ENCODE measurements around the gene C2orf49.
A peak's percentile ranks its signal among the peaks of the same experiment; 100 is the strongest.

The C2orf49 gene

DNA sequence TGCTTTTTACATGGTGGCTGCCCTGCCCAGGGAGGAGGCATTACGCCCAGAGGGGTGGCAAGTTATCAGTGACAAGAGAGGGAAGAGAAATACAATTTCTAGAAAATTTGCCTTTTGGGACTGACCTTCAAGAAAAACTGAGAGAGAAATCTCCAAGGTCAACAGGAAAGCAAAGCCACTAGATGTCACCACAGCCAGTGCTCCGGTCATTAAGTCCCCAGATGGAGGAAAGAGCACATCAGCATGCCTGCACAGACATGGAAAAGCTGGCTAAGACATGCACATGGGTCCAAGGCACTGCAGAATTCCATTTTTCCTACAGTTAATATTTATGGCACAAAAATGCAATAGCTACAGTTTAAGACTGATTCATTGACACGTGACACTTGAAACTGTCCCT, 40.5 kb downstream of the C2orf49 start:
- no peak for DNase-seq (ENCODE audit: extremely low read depth, low read depth)
- TF ChIP-seq, protein P1, sequence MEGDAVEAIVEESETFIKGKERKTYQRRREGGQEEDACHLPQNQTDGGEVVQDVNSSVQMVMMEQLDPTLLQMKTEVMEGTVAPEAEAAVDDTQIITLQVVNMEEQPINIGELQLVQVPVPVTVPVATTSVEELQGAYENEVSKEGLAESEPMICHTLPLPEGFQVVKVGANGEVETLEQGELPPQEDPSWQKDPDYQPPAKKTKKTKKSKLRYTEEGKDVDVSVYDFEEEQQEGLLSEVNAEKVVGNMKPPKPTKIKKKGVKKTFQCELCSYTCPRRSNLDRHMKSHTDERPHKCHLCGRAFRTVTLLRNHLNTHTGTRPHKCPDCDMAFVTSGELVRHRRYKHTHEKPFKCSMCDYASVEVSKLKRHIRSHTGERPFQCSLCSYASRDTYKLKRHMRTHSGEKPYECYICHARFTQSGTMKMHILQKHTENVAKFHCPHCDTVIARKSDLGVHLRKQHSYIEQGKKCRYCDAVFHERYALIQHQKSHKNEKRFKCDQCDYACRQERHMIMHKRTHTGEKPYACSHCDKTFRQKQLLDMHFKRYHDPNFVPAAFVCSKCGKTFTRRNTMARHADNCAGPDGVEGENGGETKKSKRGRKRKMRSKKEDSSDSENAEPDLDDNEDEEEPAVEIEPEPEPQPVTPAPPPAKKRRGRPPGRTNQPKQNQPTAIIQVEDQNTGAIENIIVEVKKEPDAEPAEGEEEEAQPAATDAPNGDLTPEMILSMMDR (IDR thresholded peaks at IDR 0.05; ENCODE audit: low read depth, low read length), result peak; percentile 1; the same call in 1 of the 2 replicates

DNA sequence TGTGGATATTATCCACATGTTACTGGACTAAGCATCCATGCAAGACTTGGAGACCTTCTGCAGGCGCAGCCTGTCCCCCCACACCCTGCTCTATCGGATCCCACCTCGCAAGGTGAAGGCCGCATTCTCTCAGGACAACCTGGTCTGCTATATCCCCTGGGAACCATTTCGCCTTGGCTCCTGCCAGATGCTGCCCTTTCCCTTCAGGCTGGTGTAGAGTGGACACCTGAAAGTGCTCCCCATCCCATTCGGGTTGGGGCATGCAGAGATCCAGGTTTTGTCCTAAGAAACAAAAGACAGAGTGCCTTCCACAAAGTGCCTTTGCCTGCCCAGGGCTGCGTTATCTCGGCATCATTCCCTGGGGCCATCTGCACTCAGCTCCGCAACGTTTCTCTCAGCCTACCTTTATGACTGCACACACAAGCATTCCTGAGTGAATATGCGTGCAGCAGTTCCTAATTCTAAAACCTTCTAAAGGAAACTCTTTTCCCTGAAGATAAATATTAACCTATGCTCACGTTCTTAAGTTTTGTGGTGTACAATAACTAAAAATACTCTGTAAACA, 41.0 kb downstream of the C2orf49 start:
- DNase-seq (ENCODE audit: extremely low read depth, low read depth), result no peak

DNA sequence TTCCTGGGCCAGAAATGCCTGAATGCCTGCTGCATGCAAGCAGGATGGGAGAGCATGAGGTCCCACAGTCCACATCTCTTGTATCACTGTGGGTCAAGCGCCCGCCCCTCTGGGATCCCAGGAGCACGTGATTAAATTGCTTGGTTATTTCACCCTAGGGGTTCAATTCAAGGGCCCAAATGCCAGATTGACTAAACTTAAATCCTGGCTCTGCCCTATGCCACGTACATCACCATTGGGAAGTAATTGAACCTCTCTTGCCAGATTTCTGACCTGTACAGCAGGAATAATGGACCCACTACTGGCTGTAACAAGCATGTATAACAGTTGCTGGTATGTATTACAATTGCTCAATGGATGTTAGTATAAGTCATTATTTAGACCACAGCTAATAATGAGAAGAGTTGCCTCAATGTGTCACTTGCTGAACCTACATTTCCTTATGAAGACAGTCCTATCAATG, 41.6 kb downstream of the C2orf49 start:
- no peak for DNase-seq (ENCODE audit: extremely low read depth, low read depth)
- TF ChIP-seq, protein P1 (IDR thresholded peaks at IDR 0.05; ENCODE audit: low read depth, low read length), result no peak

More for the DNA sequence above, 41.0 kb downstream of the C2orf49 start:
- TF ChIP-seq, protein P1 (IDR thresholded peaks at IDR 0.05; ENCODE audit: low read depth, low read length), result no peak

DNA sequence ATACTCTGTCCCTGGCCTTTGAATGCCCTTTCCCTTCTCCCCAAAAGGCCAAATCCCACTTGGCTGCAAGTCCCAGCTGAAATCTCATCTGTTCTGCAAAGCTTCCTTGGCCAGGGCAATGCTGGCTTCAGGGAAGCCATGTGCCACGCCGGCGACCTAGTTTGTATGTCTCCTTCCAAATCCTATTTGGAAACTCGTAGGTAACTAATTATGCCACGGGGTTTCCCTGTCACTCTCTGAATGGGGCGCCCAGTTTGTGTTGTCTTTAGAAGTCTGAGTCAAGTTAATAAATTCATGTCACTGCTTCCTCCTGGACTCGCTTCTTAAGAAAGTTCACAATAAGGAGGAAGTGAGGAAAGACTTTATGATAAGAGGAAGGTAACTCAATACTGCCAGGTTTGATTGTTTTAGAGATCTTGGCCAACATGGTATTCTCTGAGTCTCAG, 42.4 kb downstream of the C2orf49 start:
- no peak for DNase-seq (ENCODE audit: extremely low read depth, low read depth)
- TF ChIP-seq, protein P1 (IDR thresholded peaks at IDR 0.05; ENCODE audit: low read depth, low read length), result no peak

DNA sequence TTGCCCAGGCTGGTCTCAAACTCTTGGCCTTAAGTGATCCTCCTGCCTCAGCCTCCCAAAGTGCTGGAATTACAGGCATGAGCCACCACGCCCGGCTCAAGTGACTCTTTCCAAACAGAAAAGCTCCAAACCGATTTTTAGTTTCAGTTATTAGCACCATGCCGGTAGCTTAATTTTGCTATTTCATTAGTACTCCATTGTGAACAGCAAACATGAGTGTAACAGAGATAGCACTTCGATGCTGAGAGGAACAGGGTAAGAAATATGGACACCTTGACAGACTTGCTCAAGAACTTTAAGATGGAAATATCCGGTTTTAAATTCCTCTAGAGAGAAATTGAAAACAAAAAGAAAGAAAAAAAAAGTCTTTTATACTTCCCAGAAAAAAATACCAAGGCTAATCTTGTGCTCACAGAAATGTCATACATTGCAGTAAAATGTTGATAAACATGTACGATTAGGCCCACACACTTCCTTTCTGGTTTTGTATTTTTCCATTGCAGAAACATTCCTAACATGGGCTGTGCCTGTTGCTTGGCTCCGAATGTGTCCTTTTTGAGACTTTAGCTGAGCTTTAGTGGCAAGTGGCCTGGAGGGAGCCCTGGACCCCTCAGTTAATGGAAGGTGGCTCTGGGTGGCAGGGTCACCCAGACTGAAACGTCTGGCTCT, 43.2 kb downstream of the C2orf49 start:
- TF ChIP-seq, protein P1 (IDR thresholded peaks at IDR 0.05; ENCODE audit: low read depth, low read length), result no peak
- no peak for DNase-seq (ENCODE audit: extremely low read depth, low read depth)

DNA sequence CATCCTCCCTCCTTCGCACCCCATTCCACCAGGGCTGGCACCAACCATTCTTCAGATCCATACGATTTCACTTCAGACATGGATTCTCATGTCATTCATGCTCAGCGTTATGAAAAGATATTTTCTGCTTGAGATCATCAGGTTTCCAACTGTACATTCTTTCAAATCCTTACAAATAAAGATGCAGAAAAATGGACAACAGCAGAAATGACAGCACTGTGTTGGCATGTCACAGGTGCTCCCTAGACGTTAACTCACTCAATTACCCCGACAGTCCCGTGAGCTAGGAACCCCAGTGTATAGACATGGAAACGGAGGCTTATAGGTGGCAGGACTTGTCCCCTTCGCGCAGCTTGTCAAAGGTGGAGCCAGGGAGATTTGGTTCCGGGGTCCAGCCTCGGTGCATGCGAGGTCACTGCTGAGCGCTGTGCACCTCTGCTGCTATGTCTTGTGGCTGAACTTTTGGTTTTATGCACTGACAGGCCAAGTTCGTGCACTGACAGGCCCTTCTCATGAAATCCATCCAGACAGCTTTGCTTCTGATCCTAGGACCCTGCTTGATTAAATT, 43.8 kb downstream of the C2orf49 start:
- DNase-seq (ENCODE audit: extremely low read depth, low read depth), result no peak
- TF ChIP-seq, protein P1 (IDR thresholded peaks at IDR 0.05; ENCODE audit: low read depth, low read length), result no peak

DNA sequence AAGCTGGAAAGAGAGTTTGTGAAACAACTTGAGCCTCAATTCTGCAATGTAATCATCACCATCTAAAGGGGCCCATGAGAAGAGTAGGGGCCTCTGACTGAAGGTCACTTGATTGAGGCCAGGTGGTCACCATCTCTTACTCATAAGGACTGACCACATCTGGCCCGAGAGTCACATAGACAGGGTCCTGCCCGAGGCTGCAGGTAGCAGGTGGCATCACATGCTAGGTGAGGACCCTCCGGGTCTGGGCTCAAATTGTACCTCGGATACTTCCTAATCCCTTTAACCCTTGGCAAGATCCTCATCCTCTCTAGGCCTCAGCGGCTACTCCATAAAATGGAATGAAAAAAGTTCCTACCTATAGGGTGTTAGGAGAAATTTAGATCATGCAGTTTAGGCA, 44.8 kb downstream of the C2orf49 start:
- TF ChIP-seq, protein P1 (IDR thresholded peaks at IDR 0.05; ENCODE audit: low read depth, low read length), result no peak
- DNase-seq (ENCODE audit: extremely low read depth, low read depth), result no peak

Data from AG09319 (cell line).